ENCODE measurements around the gene SLC35D3.

GRCh38 chr6:136969433-136969832, 47.3 kb downstream of the SLC35D3 start:
- TF ChIP-seq POLR2A (IDR thresholded peaks at IDR 0.05), result no peak
- no peak for TF ChIP-seq POLR2AphosphoS5 (IDR thresholded peaks at IDR 0.05)

Data from spleen (tissue), 3 donors.